Neural cell (in vitro differentiated cells): ENCODE results near the gene MRPS24. TPM values are rescaled to one million over a fixed set of nuclear protein-coding genes. Genes with fewer than 3 reads are reported as not detected.

ENCODE experiments used
- H2AFZ ChIP-seq: fragments of 200-600, 300-800 bp; sonication (generic), shearing (Covaris generic); 2 replicates; pipeline ENCODE4 v1.6.0; 2014; ENCODE audit warnings: low read depth, mild to moderate bottlenecking, antibody characterized with exemption, low read length, moderate library complexity
- H3F3A ChIP-seq: fragments of 200-600 bp; shearing (Covaris generic); 2 replicates; pipeline ENCODE4 v1.6.1; 2016; ENCODE audit warnings: mild to moderate bottlenecking, moderate library complexity, mixed read lengths, antibody characterized with exemption, low read length; ENCODE audit not compliant: insufficient read depth, poor library complexity, severe bottlenecking
- H3K27ac ChIP-seq: fragments of 200-600, 300-800 bp; sonication (generic), shearing (Covaris generic); 2 replicates; pipeline ENCODE4 v1.5.1; 2014; ENCODE audit warnings: mild to moderate bottlenecking, low read length, moderate library complexity
- H3K27me3 ChIP-seq: fragments of 300-800, 200-600 bp; sonication (generic), shearing (Covaris generic); 2 replicates; pipeline ENCODE4 v1.6.0; 2014; ENCODE audit warnings: mild to moderate bottlenecking, low read depth, low read length, moderate library complexity; ENCODE audit not compliant: insufficient read depth
- H3K36me3 ChIP-seq: fragments of 300-800, 200-600 bp; sonication (generic), shearing (Covaris generic); 2 replicates; pipeline ENCODE4 v1.5.1; 2014; ENCODE audit warnings: mild to moderate bottlenecking, antibody characterized with exemption, low read length, moderate library complexity; ENCODE audit not compliant: insufficient read depth
- H3K4me2 ChIP-seq: fragments of 300-800, 200-600 bp; sonication (generic), shearing (Covaris generic); 2 replicates; pipeline ENCODE4 v1.6.0; 2014; ENCODE audit warnings: mild to moderate bottlenecking, low read length
- H3K4me3 ChIP-seq: fragments of 300-800, 200-600 bp; sonication (generic), shearing (Covaris generic); 2 replicates; pipeline ENCODE4 v1.5.1; 2014; ENCODE audit warnings: mild to moderate bottlenecking, low read length, moderate library complexity
- H3K79me2 ChIP-seq: fragments of 200-600 bp; shearing (Covaris generic); replicated peaks from 2 replicates; pipeline ENCODE4 v1.6.0; 2014; ENCODE audit warnings: mild to moderate bottlenecking, low read length, moderate library complexity; ENCODE audit not compliant: insufficient read depth
- H3K9ac ChIP-seq: fragments of 300-800, 200-600 bp; sonication (generic), shearing (Covaris generic); 2 replicates; pipeline ENCODE4 v1.6.1; 2016; ENCODE audit warnings: mild to moderate bottlenecking, low read length, mixed read lengths
- H3K9me2 ChIP-seq: fragments of 200-600 bp; shearing (Covaris generic); 2 replicates; pipeline ENCODE4 v1.6.1; 2016; ENCODE audit warnings: mild to moderate bottlenecking, low read length, mixed read lengths; ENCODE audit not compliant: insufficient read depth
- H3K9me3 ChIP-seq: fragments of 200-600, 300-800 bp; sonication (generic), shearing (Covaris generic); 2 replicates; pipeline ENCODE4 v1.6.1; 2016; ENCODE audit warnings: mild to moderate bottlenecking, mixed run types, low read length, moderate library complexity, mixed read lengths
- H4K20me1 ChIP-seq: fragments of 200-600 bp; shearing (Covaris generic); 2 replicates; pipeline ENCODE4 v1.6.1; 2016; ENCODE audit warnings: mild to moderate bottlenecking, mixed run types; ENCODE audit not compliant: insufficient read depth
- CTCF ChIP-seq: fragments of 450-650 bp; IDR thresholded peaks from 2 replicates; pipeline ENCODE4 v1.5.1; 2014; ENCODE audit warnings: antibody characterized with exemption, mild to moderate bottlenecking, moderate library complexity; ENCODE audit not compliant: poor library complexity, severe bottlenecking
- EP300 ChIP-seq: fragments of 450-650 bp; conservative IDR thresholded peaks from 2 replicates; pipeline ENCODE4 v1.6.1; 2014; ENCODE audit warnings: antibody characterized with exemption, mild to moderate bottlenecking, moderate library complexity; ENCODE audit not compliant: poor library complexity, severe bottlenecking
- EZH2 ChIP-seq: fragments of 200-600, 300-800 bp; shearing (Covaris generic), sonication (generic); IDR thresholded peaks from 2 replicates; pipeline ENCODE4 v1.6.1; 2014; ENCODE audit warnings: antibody characterized with exemption, low read length, borderline replicate concordance, mild to moderate bottlenecking; ENCODE audit not compliant: insufficient read depth, poor library complexity, severe bottlenecking
- MXI1 ChIP-seq: fragments of 450-650 bp; conservative IDR thresholded peaks from 2 replicates; pipeline ENCODE4 v1.6.1; 2014; ENCODE audit warnings: antibody characterized with exemption, mild to moderate bottlenecking; ENCODE audit not compliant: poor library complexity, severe bottlenecking
- POLR2AphosphoS5 ChIP-seq: IDR thresholded peaks from 2 replicates; pipeline ENCODE4 v1.6.1; 2012
- RAD21 ChIP-seq: fragments of 450-650 bp; conservative IDR thresholded peaks from 2 replicates; pipeline ENCODE4 v1.6.1; 2014; ENCODE audit warnings: antibody characterized with exemption, mild to moderate bottlenecking, moderate library complexity
- REST ChIP-seq: IDR thresholded peaks from 2 replicates; pipeline ENCODE4 v1.6.1; 2012; ENCODE audit warnings: borderline replicate concordance
- SMC3 ChIP-seq: fragments of 450-650 bp; conservative IDR thresholded peaks from 2 replicates; pipeline ENCODE4 v1.6.1; 2014; ENCODE audit warnings: antibody characterized with exemption, mild to moderate bottlenecking, moderate library complexity; ENCODE audit not compliant: poor library complexity
- TAF1 ChIP-seq: IDR thresholded peaks from 2 replicates; pipeline ENCODE4 v1.6.1; 2012; ENCODE audit warnings: low read depth
- polyA plus RNA-seq: library from polyadenylated mRNA; depleted of rRNA; stranded (reverse); fragments of >200 nt; gene quantifications from 2 replicates; pipeline ENCODE4 v1.2.3, GENCODE V29; 2014

MRPS24 gene
- polyA plus RNA-seq, 1 donor from 2014 or later: 132 TPM

GRCh38 chr7:43877968-43878864, 8.9 kb upstream of the MRPS24 start:
- Histone ChIP-seq H3K27me3 (no peaks in the 10 kb centered on the region), H4K20me1 (no peaks in the 10 kb centered on the region), H3K27ac (no peak overlapping the region), H3K4me3 (no peak overlapping the region), H2AFZ (no peak overlapping the region), H3F3A (no peaks in the 10 kb centered on the region), H3K79me2 (no peaks in the 10 kb centered on the region), H3K9me3 (no peaks in the 10 kb centered on the region), H3K9me2 (no peaks in the 10 kb centered on the region), H3K36me3 (no peaks in the 10 kb centered on the region), H3K4me2 (no peak overlapping the region), H3K9ac (no peak overlapping the region)
- TF ChIP-seq SMC3 (no peak), MXI1 (no peak), RAD21 (no peak), TAF1 (no peak), CTCF (no peak), POLR2AphosphoS5 (no peak), REST (no peak), EZH2 (no peak), EP300 (no peak)

- Histone ChIP-seq H3K9ac (no peak overlapping the region), H2AFZ (no peak overlapping the region), H3K79me2 (no peaks in the 10 kb centered on the region), H3F3A (no peaks in the 10 kb centered on the region), H4K20me1 (no peaks in the 10 kb centered on the region), H3K27me3 (no peaks in the 10 kb centered on the region), H3K27ac (no peak overlapping the region), H3K36me3 (no peaks in the 10 kb centered on the region), H3K4me3 (no peak overlapping the region), H3K4me2 (no peak overlapping the region), H3K9me2 (no peaks in the 10 kb centered on the region), H3K9me3 (no peaks in the 10 kb centered on the region)
- TF ChIP-seq TAF1 (no peak), RAD21 (no peak), EP300 (no peak), SMC3 (no peak)
Measured at GRCh38 chr7:43876976-43877745, 7.8 kb upstream of the MRPS24 start.
